GM23338 (cell line): ENCODE data around the gene DNAH11. TPM values are rescaled to one million over a fixed set of nuclear protein-coding genes. Genes with fewer than 3 reads are reported as not detected.

Experiments used
- ATAC-seq: fragments of 200-7000 bp; cut with Tn5 transposase; 3 replicates; pipeline ENCODE4 v1.9.1; 2020
- DNase-seq: peaks from one replicate; pipeline ENCODE4 v3.0.0-alpha.2; 2015; ENCODE audit warnings: low spot score
- H2AFZ ChIP-seq: fragments of 200-600 bp; sonication (generic); 2 replicates; pipeline ENCODE4 v1.8.0; 2016; ENCODE audit warnings: antibody characterized with exemption, mild to moderate bottlenecking, moderate library complexity
- H3F3A ChIP-seq: fragments of 200-600 bp; sonication (generic); replicated peaks from 2 replicates; pipeline ENCODE4 v1.8.0; 2017; ENCODE audit warnings: antibody characterized with exemption, mixed run types, low read depth
- H3K27ac ChIP-seq: fragments of 200-600 bp; sonication (generic); 2 replicates; pipeline ENCODE4 v1.6.1; 2016; ENCODE audit warnings: low read depth
- H3K27me3 ChIP-seq: fragments of 200-600 bp; sonication (generic); 2 replicates; pipeline ENCODE4 v1.8.0; 2016; ENCODE audit warnings: mild to moderate bottlenecking, mixed run types, moderate library complexity; ENCODE audit not compliant: insufficient read depth
- H3K36me3 ChIP-seq: fragments of 200-600 bp; sonication (generic); 2 replicates; pipeline ENCODE4 v1.8.0; 2016; ENCODE audit warnings: mild to moderate bottlenecking; ENCODE audit not compliant: insufficient read depth
- H3K4me1 ChIP-seq: fragments of 200-600 bp; sonication (generic); 2 replicates; pipeline ENCODE4 v1.8.0; 2016; ENCODE audit warnings: mild to moderate bottlenecking, moderate library complexity; ENCODE audit not compliant: insufficient read depth
- H3K4me2 ChIP-seq: fragments of 200-600 bp; sonication (generic); 2 replicates; pipeline ENCODE4 v1.7.1; 2017; ENCODE audit warnings: mixed run types
- H3K4me3 ChIP-seq: fragments of 200-600 bp; sonication (generic); 2 replicates; pipeline ENCODE4 v1.6.1; 2016; ENCODE audit warnings: mixed run types
- H3K79me2 ChIP-seq: fragments of 200-600 bp; sonication (generic); replicated peaks from 2 replicates; pipeline ENCODE4 v1.8.0; 2017; ENCODE audit warnings: mild to moderate bottlenecking; ENCODE audit not compliant: insufficient read depth
- H3K9me2 ChIP-seq: fragments of 200-600 bp; sonication (generic); 2 replicates; pipeline ENCODE4 v1.8.0; 2017; ENCODE audit not compliant: insufficient read depth
- H4K20me1 ChIP-seq: fragments of 200-600 bp; sonication (generic); replicated peaks from 2 replicates; pipeline ENCODE4 v1.8.0; 2017; ENCODE audit warnings: mild to moderate bottlenecking; ENCODE audit not compliant: insufficient read depth
- H3K27ac Mint-ChIP-seq: 2 replicates; pipeline ENCODE4 v1.8.0; 2020; ENCODE audit warnings: inconsistent platforms, mild to moderate bottlenecking, moderate library complexity, mixed read lengths
- H3K27me3 Mint-ChIP-seq: 3 replicates; pipeline ENCODE4 v1.8.0; 2022; ENCODE audit warnings: low read depth, mild to moderate bottlenecking, moderate library complexity, mixed read lengths, inconsistent platforms; ENCODE audit not compliant: insufficient read depth, poor library complexity
- H3K36me3 Mint-ChIP-seq: 3 replicates; pipeline ENCODE4 v1.8.0; 2021; ENCODE audit warnings: low read depth, mild to moderate bottlenecking, inconsistent platforms, moderate library complexity, mixed read lengths
- H3K4me1 Mint-ChIP-seq: 3 replicates; pipeline ENCODE4 v1.8.0; 2020; ENCODE audit warnings: mild to moderate bottlenecking, inconsistent platforms, mixed read lengths
- H3K4me3 Mint-ChIP-seq: 3 replicates; pipeline ENCODE4 v1.8.0; 2021; ENCODE audit warnings: moderate library complexity, mild to moderate bottlenecking, inconsistent platforms, mixed read lengths
- H3K9me3 Mint-ChIP-seq: 3 replicates; pipeline ENCODE4 v1.8.0; 2020; ENCODE audit warnings: moderate library complexity, mild to moderate bottlenecking, inconsistent platforms, mixed read lengths
- CREB1 ChIP-seq: fragments of 250-450 bp; sonication (Bioruptor Pico); IDR thresholded peaks from 2 replicates; pipeline ENCODE4 v1.5.0; 2020; ENCODE audit warnings: low read depth, mild to moderate bottlenecking, moderate library complexity
- EZH2 ChIP-seq: fragments of 200-600 bp; sonication (generic); IDR thresholded peaks from one replicate; pipeline ENCODE4 v1.8.0; 2017; ENCODE audit warnings: antibody characterized with exemption, mild to moderate bottlenecking, low read depth; ENCODE audit not compliant: unreplicated experiment
- JUNB ChIP-seq: IDR thresholded peaks from one replicate; pipeline ENCODE4 v1.6.1; 2016; ENCODE audit warnings: antibody characterized with exemption; ENCODE audit not compliant: unreplicated experiment
- POLR2AphosphoS5 ChIP-seq: IDR thresholded peaks from 2 replicates; pipeline ENCODE4 v1.6.1; 2016; ENCODE audit warnings: antibody characterized with exemption, low read depth
- REST ChIP-seq: IDR thresholded peaks from one replicate; pipeline ENCODE4 v1.6.1; 2018; ENCODE audit warnings: antibody characterized with exemption; ENCODE audit not compliant: unreplicated experiment
- ZNF331 ChIP-seq: fragments of 250-450 bp; sonication (Bioruptor Pico); IDR thresholded peaks from 2 replicates; pipeline ENCODE4 v1.5.0; 2020; ENCODE audit warnings: low read depth, mild to moderate bottlenecking, moderate library complexity
- polyA plus RNA-seq: library from polyadenylated mRNA; unstranded; fragments of >200 nt; fragmentation: Nextera tagmentation; extraction: Ambion mirVana; gene quantifications from 2 replicates; pipeline ENCODE4 v1.2.1, GENCODE V29; 2016
- total RNA-seq: library from RNA; depleted of rRNA; stranded (reverse); fragments of >200 nt; shearing (Covaris generic); gene quantifications from 2 replicates; pipeline ENCODE4 v1.2.3, GENCODE V29; 2014
- TF ChIP-seq, protein P1 (sequence below), 2 experiments: fragments of 200-600 bp in 1 of 2; sonication (generic) in 1 of 2; conservative IDR thresholded peaks; 2 replicates each; pipeline versions ENCODE4 v1.5.1 to v1.6.1; 2016 to 2017; ENCODE audit warnings: antibody characterized with exemption in 2 of 2, low read depth in 2 of 2, mild to moderate bottlenecking in 2 of 2, moderate library complexity in 1 of 2
- TF ChIP-seq, protein P2 (sequence below): IDR thresholded peaks from 2 replicates; pipeline ENCODE4 v1.6.1; 2016; ENCODE audit warnings: antibody characterized with exemption
- TF ChIP-seq, protein P3 (sequence below): fragments of 250-450 bp; sonication (Bioruptor Pico); IDR thresholded peaks from 2 replicates; pipeline ENCODE4 v1.5.0; 2020; ENCODE audit warnings: mild to moderate bottlenecking, moderate library complexity

Gene DNAH11
- total and polyA plus RNA-seq, 2 experiments from 2014 or later = 9.3 TPM

GRCh38 chr7:21514062-21514461 lies 28.8 kb upstream of the DNAH11 start (continued):
- TF ChIP-seq REST (no peak), CREB1 (CRISPR knock-in tag) (no peak), ZNF331 (no peak), EZH2 (no peak)
- TF ChIP-seq, protein P1, sequence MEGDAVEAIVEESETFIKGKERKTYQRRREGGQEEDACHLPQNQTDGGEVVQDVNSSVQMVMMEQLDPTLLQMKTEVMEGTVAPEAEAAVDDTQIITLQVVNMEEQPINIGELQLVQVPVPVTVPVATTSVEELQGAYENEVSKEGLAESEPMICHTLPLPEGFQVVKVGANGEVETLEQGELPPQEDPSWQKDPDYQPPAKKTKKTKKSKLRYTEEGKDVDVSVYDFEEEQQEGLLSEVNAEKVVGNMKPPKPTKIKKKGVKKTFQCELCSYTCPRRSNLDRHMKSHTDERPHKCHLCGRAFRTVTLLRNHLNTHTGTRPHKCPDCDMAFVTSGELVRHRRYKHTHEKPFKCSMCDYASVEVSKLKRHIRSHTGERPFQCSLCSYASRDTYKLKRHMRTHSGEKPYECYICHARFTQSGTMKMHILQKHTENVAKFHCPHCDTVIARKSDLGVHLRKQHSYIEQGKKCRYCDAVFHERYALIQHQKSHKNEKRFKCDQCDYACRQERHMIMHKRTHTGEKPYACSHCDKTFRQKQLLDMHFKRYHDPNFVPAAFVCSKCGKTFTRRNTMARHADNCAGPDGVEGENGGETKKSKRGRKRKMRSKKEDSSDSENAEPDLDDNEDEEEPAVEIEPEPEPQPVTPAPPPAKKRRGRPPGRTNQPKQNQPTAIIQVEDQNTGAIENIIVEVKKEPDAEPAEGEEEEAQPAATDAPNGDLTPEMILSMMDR (conservative IDR thresholded peaks at IDR 0.05; ENCODE audit: low read depth in 2 of 2) = no peak

DNA sequence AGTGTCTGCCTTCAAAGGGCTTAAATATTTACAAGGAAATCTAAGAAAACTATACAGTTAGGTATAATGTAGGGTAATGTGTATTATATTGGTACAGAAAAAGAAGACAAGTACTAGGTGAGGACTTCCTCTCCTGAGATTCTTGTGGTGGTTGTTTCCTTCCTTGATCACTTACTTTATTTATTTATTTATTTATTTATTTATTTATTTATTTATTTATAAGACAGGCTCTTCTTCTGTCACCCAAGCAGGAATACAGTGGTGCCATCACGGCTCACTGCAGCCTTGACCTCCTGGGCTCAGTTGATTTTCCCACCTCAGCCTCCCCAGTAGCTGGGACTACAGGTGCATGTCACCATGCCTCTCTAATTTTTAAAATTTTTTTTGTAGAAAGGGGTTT lies 18.2 kb upstream of the DNAH11 start:
- no peaks in the 10 kb centered on the region for H3K27me3 ChIP-seq
- no peaks in the 10 kb centered on the region for H3K4me1 ChIP-seq
- no peaks in the 10 kb centered on the region for H3K4me1 Mint-ChIP-seq
- no peaks in the 10 kb centered on the region for H3K79me2 ChIP-seq
- H3K4me3 ChIP-seq = no peak overlapping the region
- H4K20me1 ChIP-seq = no peaks in the 10 kb centered on the region
- no peaks in the 10 kb centered on the region for H3K27me3 Mint-ChIP-seq
- no peaks in the 10 kb centered on the region for H3K36me3 ChIP-seq
- DNase-seq = no peak
- no peak overlapping the region for H3K4me3 Mint-ChIP-seq
- no peak overlapping the region for H3K4me2 ChIP-seq
- no peaks in the 10 kb centered on the region for H3F3A ChIP-seq
- H2AFZ ChIP-seq = no peak overlapping the region
- peaks cover 28% of the 10 kb centered on the region for H3K9me3 Mint-ChIP-seq
- ATAC-seq = no peak
- no peak overlapping the region for H3K27ac Mint-ChIP-seq
- H3K27ac ChIP-seq = no peak overlapping the region
- peaks cover 23% of the 10 kb centered on the region for H3K36me3 Mint-ChIP-seq
- 0 out of 2 replicates have a peak, but pooled peaks cover 3% of the 10 kb centered on the region for H3K9me2 ChIP-seq
- TF ChIP-seq ZNF331 (no peak), JUNB (no peak), POLR2AphosphoS5 (no peak)
- TF ChIP-seq, protein P2, sequence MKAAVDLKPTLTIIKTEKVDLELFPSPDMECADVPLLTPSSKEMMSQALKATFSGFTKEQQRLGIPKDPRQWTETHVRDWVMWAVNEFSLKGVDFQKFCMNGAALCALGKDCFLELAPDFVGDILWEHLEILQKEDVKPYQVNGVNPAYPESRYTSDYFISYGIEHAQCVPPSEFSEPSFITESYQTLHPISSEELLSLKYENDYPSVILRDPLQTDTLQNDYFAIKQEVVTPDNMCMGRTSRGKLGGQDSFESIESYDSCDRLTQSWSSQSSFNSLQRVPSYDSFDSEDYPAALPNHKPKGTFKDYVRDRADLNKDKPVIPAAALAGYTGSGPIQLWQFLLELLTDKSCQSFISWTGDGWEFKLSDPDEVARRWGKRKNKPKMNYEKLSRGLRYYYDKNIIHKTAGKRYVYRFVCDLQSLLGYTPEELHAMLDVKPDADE = no peak
- TF ChIP-seq, protein P3, sequence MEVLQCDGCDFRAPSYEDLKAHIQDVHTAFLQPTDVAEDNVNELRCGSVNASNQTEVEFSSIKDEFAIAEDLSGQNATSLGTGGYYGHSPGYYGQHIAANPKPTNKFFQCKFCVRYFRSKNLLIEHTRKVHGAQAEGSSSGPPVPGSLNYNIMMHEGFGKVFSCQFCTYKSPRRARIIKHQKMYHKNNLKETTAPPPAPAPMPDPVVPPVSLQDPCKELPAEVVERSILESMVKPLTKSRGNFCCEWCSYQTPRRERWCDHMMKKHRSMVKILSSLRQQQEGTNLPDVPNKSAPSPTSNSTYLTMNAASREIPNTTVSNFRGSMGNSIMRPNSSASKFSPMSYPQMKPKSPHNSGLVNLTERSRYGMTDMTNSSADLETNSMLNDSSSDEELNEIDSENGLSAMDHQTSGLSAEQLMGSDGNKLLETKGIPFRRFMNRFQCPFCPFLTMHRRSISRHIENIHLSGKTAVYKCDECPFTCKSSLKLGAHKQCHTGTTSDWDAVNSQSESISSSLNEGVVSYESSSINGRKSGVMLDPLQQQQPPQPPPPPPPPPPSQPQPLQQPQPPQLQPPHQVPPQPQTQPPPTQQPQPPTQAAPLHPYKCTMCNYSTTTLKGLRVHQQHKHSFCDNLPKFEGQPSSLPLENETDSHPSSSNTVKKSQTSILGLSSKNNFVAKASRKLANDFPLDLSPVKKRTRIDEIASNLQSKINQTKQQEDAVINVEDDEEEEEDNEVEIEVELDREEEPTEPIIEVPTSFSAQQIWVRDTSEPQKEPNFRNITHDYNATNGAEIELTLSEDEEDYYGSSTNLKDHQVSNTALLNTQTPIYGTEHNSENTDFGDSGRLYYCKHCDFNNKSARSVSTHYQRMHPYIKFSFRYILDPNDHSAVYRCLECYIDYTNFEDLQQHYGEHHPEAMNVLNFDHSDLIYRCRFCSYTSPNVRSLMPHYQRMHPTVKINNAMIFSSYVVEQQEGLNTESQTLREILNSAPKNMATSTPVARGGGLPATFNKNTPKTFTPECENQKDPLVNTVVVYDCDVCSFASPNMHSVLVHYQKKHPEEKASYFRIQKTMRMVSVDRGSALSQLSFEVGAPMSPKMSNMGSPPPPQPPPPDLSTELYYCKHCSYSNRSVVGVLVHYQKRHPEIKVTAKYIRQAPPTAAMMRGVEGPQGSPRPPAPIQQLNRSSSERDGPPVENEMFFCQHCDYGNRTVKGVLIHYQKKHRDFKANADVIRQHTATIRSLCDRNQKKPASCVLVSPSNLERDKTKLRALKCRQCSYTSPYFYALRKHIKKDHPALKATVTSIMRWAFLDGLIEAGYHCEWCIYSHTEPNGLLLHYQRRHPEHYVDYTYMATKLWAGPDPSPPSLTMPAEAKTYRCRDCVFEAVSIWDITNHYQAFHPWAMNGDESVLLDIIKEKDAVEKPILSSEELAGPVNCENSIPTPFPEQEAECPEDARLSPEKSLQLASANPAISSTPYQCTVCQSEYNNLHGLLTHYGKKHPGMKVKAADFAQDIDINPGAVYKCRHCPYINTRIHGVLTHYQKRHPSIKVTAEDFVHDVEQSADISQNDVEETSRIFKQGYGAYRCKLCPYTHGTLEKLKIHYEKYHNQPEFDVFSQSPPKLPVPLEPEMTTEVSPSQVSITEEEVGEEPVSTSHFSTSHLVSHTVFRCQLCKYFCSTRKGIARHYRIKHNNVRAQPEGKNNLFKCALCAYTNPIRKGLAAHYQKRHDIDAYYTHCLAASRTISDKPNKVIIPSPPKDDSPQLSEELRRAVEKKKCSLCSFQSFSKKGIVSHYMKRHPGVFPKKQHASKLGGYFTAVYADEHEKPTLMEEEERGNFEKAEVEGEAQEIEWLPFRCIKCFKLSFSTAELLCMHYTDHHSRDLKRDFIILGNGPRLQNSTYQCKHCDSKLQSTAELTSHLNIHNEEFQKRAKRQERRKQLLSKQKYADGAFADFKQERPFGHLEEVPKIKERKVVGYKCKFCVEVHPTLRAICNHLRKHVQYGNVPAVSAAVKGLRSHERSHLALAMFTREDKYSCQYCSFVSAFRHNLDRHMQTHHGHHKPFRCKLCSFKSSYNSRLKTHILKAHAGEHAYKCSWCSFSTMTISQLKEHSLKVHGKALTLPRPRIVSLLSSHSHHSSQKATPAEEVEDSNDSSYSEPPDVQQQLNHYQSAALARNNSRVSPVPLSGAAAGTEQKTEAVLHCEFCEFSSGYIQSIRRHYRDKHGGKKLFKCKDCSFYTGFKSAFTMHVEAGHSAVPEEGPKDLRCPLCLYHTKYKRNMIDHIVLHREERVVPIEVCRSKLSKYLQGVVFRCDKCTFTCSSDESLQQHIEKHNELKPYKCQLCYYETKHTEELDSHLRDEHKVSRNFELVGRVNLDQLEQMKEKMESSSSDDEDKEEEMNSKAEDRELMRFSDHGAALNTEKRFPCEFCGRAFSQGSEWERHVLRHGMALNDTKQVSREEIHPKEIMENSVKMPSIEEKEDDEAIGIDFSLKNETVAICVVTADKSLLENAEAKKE (CRISPR knock-in tag) = no peak
